ENCODE measurements around the gene ZNF614.
"Not testable (repeated sequence)": the region's sequence is repeated elsewhere in the genome, so short reads cannot be mapped to it uniquely, and the experiment has no call there.

The ZNF614 gene

GRCh38 chr19:52028027-52028779, at the start of gene ZNF614:
TSS of gene ZNF614 (minus strand) at chr19:52028379. CDS start at chr19:52025745, 2,634 bp downstream.
- peak in 55 of 56 donors; percentile 56 to 98 (median 85) for DNase-seq

GRCh38 chr19:52070496-52070895, 42.3 kb upstream of the ZNF614 start:
- DNase-seq, result no peak

DNA sequence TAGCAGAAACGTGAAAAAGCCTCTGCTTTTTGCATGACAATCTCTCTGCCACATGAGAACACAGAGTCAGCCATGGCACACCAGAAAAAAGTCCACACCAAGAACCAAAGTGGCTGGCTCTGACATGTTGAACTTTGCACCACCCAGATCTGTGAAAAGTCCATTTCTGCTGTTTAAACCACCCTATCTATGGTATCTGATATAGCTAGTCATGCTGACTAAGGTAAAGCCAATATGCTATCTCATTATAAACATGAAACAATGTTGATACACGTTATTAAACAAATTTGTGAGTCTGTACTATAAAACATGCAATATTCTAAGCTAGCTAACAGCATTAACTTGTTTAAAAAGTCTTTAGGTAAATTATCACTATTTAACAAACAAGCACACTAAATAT, 41.5 kb upstream of the ZNF614 start:
- DNase-seq, result no peak

GRCh38 chr19:52066258-52066863, 38.2 kb upstream of the ZNF614 start:
- DNase-seq, result no peak

DNA sequence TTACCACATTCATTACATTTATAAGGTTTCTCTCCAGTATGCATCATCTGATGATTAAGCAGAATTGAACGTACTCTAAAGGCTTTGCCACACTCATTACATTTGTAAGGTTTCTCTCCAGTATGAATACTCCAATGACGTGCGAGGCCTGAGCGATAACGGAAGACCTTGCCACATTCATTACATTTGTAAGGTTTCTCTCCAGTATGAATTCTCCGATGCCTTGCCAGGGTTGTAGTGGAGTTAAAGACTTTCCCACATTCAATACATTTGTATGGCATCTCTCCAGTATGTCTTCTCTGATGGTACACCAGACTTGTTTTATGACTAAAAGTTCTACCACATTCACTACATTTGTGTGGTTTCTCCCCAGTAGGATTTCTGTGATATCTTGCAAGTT, 37.2 kb upstream of the ZNF614 start:
- DNase-seq, result no peak

DNA sequence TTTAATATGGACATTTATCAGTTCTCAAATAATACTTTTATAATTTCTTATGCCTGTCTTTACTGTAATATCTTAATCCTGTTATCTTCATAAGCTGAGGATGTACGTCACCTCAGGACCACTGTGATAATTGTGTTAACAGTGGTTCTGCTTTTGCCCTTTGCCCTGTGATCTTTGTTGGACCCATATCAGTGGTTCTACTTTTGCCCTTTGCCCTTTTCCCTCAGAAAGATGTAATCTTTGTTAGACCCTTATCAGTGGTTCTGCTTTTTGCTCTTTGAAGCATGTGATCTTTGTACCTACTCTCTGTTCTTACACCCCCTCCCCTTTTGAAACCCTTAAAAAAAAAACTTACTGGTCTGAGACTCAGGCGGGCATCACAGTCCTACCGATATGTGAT, 28.3 kb upstream of the ZNF614 start:
- DNase-seq, result not testable (repeated sequence)

GRCh38 chr19:52051736-52052135, 23.6 kb upstream of the ZNF614 start:
- not testable (repeated sequence) for DNase-seq

GRCh38 chr19:52048555-52049501, 20.6 kb upstream of the ZNF614 start, which contains the start of gene ZNF432:
TSS of gene ZNF432 (minus strand) at chr19:52048838. CDS start at chr19:52046868, 1,970 bp downstream.
- peak; percentile 39 to 96 (median 88) for DNase-seq

DNA sequence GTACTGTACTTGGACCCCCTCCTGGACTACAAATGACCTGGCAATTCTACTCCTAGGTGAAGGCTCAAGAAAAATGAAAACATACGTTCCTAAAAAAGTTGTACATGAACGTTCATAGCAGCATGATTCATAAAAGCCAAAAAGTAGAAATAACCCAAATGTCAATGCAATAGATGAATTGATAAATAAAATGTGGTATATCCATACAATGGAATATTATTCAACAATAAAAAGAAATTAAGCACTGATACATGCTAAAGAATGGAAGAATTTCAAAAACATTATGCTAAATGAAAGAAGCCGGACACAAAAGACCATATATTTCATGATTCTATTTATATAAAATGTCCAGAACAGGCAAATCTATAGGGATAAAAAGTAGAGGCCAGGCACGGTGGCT, 11.0 kb upstream of the ZNF614 start:
- DNase-seq, result no peak

- DNase-seq, result no peak
These were observed 6.0 kb upstream of the ZNF614 start for GRCh38 chr19:52034051-52034728.

- peak in 1 of 56 donors; percentile 58 for DNase-seq
These were observed 573 bp upstream of the ZNF614 start for GRCh38 chr19:52028780-52029123.

GRCh38 chr19:52026255-52026990, 1.8 kb downstream of the ZNF614 start:
- not testable (repeated sequence) for DNase-seq

GRCh38 chr19:52024478-52024877, 3.7 kb downstream of the ZNF614 start:
- DNase-seq, result not testable (repeated sequence)

GRCh38 chr19:52022193-52022592, 6.0 kb downstream of the ZNF614 start:
- DNase-seq, result no peak

GRCh38 chr19:52020506-52020905, 7.7 kb downstream of the ZNF614 start:
- DNase-seq, result no peak

GRCh38 chr19:52010674-52011073, 17.5 kb downstream of the ZNF614 start:
- DNase-seq, result no peak

DNA sequence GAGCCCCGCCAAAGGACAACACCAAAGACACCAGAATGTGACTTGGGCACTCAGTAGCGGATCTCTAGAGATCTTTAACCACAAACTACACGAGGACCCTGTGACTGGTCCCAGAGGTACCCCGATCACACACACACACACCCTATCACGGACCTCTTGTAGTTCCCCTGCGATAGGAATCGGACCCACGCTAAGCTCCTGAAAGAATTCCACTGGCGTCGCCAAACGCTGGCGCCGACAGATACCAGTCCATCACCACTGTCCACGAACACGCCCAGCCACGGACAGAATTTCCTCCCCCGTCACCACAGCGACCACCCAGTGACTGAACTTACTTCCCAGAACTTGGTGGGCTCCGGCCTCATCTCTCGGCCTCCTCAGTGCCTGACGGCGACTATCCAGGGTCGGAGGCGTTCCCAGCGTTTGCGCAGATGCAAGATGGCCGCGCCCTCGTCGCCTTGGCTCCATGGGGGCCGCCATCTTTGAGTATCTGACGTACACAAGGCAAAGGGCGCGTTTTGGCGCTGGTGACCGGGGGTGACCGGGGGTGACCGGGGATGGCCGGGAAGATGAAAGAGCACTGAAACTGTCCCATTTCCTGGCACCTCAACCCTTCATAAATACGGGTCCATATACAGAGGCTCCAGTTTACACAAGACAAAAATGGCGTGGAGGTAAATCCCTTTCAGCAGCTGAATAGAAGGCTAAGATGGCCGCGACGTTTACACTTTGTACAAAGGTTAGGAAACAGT, 20.2 kb downstream of the ZNF614 start, which contains the start of gene ZNF615:
TSS of gene ZNF615 (minus strand) at position 406 of the 752 bp plus-strand sequence. CDS start 4,500 bp downstream, outside the sequence.
- peak in 55 of 56 donors; percentile 42 to 96 (median 89) for DNase-seq

- peak in 14 of 56 donors; percentile 21 to 63 (median 44) for DNase-seq
These were observed 20.8 kb downstream of the ZNF614 start for GRCh38 chr19:52007451-52007805.

GRCh38 chr19:51994048-51994644, 34.0 kb downstream of the ZNF614 start:
- DNase-seq, result no peak

All from nucleus accumbens (tissue), 56 donors.